SK-N-MC (cell line): ENCODE results near the gene LAMC3.

Source experiments
- EZH2 ChIP-seq: fragments of 200-600 bp; sonication (generic); IDR thresholded peaks from one replicate; pipeline ENCODE4 v1.6.1; 2017; ENCODE audit warnings: antibody characterized with exemption
- FOXP2 ChIP-seq: optimal IDR thresholded peaks from 2 replicates; pipeline ENCODE3; 2011; ENCODE audit warnings: mild to moderate bottlenecking, moderate library complexity; ENCODE audit not compliant: insufficient read depth; ENCODE audit errors: extremely low read length, control extremely low read depth
- POLR2AphosphoS5 ChIP-seq: IDR thresholded peaks from 2 replicates; pipeline ENCODE4 v1.6.1; 2012; ENCODE audit warnings: mild to moderate bottlenecking, low read depth, low read length, borderline replicate concordance

GRCh38 chr9:131036529-131037334, 27.8 kb downstream of the LAMC3 start:
- TF ChIP-seq EZH2 (no peak), POLR2AphosphoS5 (no peak), FOXP2 (no peak)
